GM12864 (cell line): Measurements from ENCODE around the gene KRTAP20-4.

ENCODE experiments used
- DNase-seq: peaks from one replicate; pipeline ENCODE4 v3.0.0-alpha.2; 2011; ENCODE audit warnings: low read depth
- H3K4me3 ChIP-seq: 2 replicates; pipeline ENCODE4 v1.5.1; 2011; ENCODE audit warnings: mild to moderate bottlenecking, low read depth, low read length, control low read depth
- CTCF ChIP-seq: IDR thresholded peaks from 2 replicates; pipeline ENCODE4 v1.5.1; 2011; ENCODE audit warnings: low read depth, mild to moderate bottlenecking, moderate library complexity, low read length, control low read depth, inconsistent platforms; ENCODE audit errors: missing control alignments

The KRTAP20-4 gene

GRCh38 chr21:30620522-30620921 lies at the start of gene KRTAP20-4:
Gene KRTAP20-4 (plus strand): TSS chr21:30620627.
- no peak for TF ChIP-seq CTCF
- H3K4me3 ChIP-seq, result no peak within 1 kb of the TSS
- no peak for DNase-seq

GRCh38 chr21:30577766-30578165 lies 42.7 kb upstream of the KRTAP20-4 start:
- DNase-seq, result no peak
- no peak for TF ChIP-seq CTCF
- no peak overlapping the region for H3K4me3 ChIP-seq

- no peak for TF ChIP-seq CTCF
- DNase-seq, result no peak
- no peak overlapping the region for H3K4me3 ChIP-seq
These were observed 41.1 kb upstream of the KRTAP20-4 start for GRCh38 chr21:30579346-30579745.

- TF ChIP-seq CTCF, result no peak
- no peak for DNase-seq
- H3K4me3 ChIP-seq, result no peak overlapping the region
These were observed 40.3 kb upstream of the KRTAP20-4 start for GRCh38 chr21:30580132-30580531.

GRCh38 chr21:30582870-30583269 lies 37.6 kb upstream of the KRTAP20-4 start:
- no peak for TF ChIP-seq CTCF
- no peak for DNase-seq
- no peak overlapping the region for H3K4me3 ChIP-seq

- TF ChIP-seq CTCF, result no peak
- no peak for DNase-seq
- no peak within 1 kb of the TSS for H3K4me3 ChIP-seq
These were observed 30.1 kb upstream of the KRTAP20-4 start, which contains the start of gene KRTAP22-2 for GRCh38 chr21:30590297-30590696. Gene KRTAP22-2 (minus strand): TSS chr21:30590397.

- no peak for TF ChIP-seq CTCF
- no peak for DNase-seq
- H3K4me3 ChIP-seq, result no peak within 1 kb of the TSS
These were observed 28.3 kb upstream of the KRTAP20-4 start, which contains the start of gene KRTAP6-3 for GRCh38 chr21:30592140-30592539. Gene KRTAP6-3 (plus strand): TSS chr21:30592440. CDS start chr21:30592446, 6 bp downstream.
